HG03045 (cell line): ENCODE data around the gene RD3L.
"Not testable (repeated sequence)": the region's sequence is repeated elsewhere in the genome, so short reads cannot be mapped to it uniquely, and the experiment has no call there.

ENCODE experiments used
- ATAC-seq: cut with Tn5 transposase; IDR thresholded peaks from one replicate; pipeline ENCODE4 v1.9.1; 2021; ENCODE audit warnings: mild to moderate bottlenecking, moderate library complexity; ENCODE audit not compliant: unreplicated experiment

The RD3L gene

DNA sequence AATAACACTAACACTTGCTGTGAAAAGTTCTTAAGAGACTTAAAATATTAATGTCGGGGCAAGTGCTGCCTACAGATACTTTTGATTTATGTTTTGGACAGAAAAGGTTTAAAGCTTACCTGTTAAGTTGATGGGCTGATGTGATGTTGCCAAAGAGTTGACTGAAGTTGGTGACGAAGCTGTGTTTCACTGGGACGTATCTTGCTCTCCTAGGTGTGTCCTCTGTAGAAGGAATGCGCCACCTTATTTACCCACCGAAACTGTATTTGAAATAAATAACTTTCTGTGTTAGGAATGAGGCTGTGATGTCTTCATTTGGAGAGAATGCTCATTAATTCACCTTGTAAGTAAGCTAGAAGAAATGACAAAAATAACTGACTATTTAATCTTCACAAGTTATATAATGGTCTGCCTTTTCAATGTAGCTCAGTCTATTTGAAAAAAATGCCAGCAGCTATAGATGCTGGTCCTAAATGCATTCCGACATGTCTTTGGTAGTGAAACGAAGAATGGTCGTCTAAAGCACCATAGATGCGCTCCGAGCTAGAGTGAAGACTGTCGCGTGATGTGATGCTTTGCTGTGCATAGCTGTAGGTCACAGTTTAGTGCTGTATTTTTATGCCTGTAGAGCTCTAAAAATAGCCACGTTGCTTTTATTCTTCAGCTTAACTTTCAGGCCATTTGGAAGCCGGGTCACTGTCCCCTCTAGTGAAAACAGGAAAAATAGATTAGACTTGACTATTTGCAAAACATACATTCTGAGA is at the start of gene RD3L:
Gene RD3L, minus strand, starts transcription at position 557 of the 764 bp plus-strand sequence. CDS start 834 bp downstream, outside the sequence.
- ATAC-seq: no peak

DNA sequence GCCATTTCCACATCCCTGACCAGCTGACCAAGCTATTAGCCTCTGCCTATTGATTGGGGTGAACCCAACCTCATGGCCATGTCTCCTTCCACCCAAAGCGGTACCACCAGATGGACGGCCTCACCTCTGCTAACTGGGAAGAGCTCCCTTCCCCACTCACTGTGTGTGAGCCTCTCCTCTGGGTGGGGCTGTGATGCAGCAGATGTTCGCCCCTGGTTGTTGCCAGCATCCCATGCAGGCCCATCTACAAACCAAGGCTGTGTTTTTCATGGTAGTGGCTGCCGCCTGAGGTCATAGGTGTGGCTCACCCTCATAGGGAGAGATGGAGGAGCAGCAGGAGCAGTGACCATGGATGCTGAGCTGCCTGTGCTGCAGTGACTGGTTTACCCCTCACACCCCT is 47.6 kb upstream of the RD3L start:
- no peak for ATAC-seq

DNA sequence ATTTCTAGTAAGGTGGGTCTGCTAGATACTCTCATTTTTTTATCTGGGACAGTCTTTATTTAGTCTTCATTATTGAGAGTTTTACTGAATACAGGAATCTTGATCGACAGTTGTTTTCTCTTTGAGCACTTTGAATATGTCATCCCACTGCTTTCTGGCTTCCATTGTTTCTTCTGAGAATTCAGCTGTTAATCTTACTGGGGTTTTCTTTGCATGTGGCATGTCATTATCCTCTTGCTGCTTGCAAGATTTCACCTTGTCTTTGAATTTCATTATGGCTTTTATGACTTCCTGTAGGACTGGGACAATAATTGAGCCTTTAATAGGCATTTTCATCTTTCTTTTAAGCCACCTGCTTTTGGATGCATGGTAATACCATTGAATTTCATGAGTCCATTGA is 46.7 kb upstream of the RD3L start:
- ATAC-seq: no peak

DNA sequence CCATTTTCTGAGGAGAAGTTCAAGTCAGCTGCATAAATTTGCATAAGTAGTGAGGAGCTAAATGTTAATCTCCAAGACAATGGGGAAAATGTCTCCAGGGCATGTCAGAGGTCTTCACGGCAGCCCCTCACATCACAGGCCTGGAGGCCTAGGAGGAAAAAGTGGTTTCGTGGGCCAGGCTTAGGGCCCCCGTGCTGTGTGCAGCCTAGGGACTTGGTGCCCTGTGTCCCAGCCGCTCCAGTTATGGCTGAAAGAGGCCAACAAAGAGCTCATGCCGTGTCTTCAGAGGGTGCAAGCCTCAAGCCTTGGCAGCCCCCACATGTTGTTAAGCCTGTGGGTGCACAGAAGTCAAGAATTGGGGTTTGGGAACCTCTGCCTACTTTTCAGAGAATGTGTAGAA is 41.9 kb upstream of the RD3L start:
- no peak for ATAC-seq

DNA sequence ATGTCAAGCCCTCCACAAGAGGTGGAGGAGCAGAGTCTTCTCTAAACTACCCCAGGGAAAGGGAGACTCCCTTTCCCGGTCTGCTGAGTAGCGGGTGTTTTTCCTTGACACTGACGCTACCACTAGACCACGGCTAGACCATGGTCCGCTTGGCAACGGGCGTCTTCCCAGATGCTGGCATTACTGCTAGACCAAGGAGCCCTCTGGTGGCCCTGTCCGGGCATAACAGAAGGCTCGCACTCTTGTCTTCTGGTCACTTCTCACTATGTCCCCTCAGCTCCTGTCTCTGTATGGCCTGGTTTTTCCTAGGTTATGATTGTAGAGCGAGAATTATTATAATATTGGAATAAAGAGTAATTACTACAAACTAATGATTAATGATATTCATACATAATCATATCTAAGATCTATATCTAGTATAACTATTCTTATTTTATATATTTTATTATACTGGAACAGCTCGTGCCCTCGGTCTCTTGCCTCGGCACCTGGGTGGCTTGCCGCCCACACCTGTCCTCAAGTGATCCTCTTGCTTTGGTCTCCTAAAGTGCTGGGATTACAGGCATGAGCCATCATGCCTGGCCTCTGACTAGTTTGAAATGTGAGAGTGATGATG is 38.4 kb upstream of the RD3L start:
- not testable (repeated sequence) for ATAC-seq

DNA sequence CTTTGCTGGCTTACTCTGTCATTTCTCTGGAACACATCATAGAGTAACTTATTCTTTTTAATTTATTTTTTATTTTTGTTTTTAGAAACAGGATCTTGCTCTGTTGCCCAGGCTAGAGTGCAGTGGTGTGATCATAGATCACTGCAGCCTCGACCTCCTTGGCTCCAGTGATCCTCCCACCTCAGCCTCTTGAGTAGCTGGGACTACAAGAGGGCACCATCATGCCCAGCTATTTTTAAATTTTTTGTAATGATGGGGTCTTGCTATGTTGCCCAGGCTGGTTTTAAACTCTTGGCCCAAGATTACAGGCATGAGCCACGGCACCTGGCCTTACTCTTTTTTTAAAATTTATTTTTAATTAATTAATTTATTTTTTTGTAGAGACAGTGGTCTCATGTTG is 32.2 kb upstream of the RD3L start:
- ATAC-seq: no peak

DNA sequence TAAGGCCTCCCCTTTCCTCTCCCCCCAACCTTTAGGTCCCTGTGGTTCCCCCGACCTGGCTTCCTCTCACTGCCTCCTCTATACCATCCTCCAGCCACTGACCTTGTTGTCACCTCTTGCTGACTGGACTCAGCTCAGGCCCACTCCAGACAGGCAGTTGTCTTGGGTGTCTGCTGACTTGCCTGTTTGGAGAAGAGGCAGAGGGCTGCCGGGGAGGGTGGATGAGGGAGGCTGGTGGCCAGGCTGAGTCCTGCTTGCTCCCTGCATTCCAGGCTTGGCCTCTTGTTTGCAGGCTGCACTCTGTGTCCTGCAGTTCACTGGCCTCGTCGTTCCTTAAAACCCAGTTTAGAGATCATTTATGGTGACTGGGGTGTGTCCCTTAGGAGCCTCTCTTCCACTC is 31.0 kb upstream of the RD3L start:
- ATAC-seq: no peak

DNA sequence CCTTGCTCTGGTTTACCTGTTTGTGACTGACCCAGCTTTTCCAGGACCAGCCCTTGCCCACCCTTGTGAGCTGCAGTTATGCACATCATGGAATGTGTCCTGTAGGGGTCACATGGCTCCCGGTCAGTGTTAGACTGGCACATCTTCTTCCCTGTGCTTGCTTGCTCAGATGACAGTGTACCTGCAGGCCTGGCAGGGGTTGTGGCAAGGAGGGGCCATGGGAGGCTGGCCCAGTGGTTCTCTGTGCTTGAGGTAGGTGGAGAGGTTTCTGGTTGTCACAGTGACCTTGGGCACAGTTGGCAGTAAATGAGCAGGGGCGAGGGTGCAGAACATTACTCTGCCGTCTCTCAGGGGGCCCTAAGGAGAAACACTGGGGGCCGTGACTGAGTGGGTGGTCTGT is 27.6 kb upstream of the RD3L start:
- no peak for ATAC-seq

DNA sequence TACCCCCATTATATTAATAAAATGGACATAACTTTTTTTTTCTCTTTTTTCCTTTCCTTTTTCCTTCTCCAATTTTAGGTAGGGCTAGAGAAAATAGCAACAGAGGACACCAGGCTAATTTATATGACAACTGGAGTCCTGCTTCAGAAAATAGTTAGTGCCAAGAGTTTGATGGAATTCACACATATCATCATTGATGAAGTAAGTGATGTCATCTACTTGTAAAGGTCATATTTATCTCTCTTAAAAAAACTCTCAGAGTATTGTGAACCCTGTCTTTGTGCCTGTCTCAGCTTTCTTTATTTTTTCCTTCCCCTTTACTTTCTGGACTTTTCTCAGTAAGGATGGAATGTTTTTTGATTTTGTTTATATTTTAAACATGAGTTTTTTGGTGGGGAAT is 24.3 kb upstream of the RD3L start:
- no peak for ATAC-seq

DNA sequence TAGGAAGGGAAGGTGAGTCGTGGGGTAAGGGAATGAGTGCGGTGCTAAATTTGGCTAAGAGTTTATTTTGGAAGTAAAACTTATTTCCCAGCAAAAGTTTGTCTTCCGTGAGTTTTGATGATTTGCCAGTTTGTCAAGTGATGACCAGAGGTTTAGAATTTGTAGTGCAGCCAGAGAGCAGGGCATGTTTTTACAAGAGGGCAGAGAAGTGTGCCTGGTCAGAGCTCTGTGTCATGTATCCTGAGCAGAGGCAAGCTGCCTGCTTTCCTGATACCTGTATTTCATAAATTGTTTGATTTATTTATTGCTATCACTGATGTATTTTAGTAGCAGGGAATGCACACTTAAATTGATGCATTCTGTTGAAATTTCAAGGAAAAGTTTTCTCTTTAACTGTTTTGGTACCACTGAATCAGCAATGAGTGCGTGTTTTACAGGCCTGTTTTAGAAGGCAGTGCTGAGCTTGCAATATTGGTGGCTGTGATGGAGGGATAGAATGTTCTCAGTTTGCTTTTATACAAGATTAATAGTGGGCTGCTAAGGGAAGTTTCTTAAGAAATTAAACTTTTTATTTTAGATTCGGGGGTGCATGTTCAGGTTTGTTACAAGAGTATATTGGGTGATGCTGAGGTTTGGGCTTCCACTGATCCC is 19.7 kb upstream of the RD3L start:
- no peak for ATAC-seq

DNA sequence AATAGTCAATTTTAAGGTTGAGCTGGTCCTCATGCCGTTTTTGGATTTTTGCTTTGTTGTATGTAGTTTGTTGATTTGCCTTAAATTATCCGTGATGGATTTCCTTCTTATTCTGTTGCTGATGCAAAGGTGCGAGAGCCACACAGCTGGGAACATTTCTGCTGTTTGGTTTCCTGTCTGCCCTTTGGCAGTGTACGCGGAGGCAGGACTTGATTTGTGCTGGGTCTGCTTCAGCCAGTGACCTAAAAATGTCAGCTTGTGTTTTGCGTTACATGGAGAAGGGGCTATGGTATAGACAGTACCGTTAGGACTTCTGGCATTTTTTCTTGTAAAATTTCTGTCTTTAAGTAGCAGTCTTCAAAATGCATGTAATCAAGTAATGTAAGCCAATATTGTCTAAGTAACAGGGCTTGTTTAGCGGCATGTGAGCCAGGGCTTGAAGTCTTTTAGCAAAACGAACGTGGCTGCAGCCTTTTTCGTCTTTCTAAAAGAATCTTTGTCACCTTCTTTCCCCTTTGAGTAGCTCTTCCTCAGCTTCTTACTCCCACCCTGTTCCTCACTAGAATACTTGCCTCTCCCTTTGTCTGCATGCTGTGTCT is 18.2 kb upstream of the RD3L start:
- ATAC-seq: no peak

DNA sequence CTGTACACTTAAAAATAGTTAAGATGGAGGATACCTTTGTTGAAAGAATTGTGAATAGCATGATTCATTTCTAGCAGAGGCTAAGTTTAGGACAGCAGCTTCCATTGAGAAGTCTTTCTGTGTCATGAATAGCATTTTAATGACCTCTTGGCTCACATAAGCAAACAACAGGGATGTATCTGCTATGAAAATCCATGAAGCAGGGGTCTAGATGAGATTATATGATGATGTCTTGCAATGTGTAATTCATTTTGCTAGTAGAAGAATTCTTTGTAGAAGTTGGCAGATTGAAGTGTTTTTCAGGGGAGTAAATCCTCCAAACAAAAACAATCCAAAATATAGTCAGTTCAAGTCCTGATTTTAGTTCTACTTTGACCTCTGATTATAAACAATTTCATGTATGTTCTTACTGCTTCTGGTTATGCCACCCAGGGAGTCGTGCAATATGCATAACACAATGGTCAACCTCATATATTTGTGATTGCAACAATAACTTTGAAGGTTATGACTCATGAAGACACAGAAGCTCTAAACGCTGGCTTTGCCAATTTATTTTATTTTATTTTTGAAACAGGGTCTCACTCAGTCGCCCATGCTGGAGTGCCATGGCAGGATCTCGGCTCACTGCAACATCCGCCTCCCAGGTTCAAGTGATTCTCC is 6.9 kb upstream of the RD3L start:
- ATAC-seq: no peak

DNA sequence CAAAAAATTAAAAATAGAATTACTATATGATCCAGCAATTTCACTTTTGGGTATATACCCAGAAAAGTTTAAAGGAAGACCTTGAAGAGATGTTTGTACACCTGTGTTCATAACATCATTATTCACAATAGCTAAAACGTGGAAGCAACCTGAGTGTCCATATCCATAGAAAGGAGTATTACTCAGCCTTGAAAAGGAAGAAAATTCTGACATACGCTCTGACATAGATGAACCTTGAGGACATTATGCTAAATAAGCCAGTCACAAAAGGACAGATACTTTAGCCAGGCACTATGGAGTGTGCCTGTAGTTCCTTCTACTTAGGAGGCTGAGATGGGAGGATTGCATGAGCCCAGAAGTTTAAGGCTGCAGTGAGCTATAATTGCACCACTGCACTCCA is 6.1 kb upstream of the RD3L start:
- ATAC-seq: no peak

DNA sequence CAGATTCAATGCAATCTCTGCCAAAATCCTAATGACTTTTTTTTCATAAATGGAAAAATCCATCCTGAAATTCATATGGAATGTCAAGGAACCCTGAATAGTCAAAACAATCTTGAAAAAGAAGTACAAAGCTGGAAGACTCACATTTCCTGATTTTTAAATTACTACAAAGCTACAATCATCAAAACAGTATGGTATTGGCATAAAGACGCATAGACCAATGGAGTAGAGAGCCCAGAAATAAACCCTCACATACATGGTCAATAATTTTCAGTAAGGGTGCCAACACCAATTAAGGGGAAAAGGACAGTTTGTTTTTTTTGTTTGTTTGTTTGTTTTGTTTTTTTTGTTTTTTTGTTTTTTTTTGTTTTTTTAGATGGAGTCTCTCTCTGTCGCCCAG is 4.6 kb upstream of the RD3L start:
- ATAC-seq: no peak

DNA sequence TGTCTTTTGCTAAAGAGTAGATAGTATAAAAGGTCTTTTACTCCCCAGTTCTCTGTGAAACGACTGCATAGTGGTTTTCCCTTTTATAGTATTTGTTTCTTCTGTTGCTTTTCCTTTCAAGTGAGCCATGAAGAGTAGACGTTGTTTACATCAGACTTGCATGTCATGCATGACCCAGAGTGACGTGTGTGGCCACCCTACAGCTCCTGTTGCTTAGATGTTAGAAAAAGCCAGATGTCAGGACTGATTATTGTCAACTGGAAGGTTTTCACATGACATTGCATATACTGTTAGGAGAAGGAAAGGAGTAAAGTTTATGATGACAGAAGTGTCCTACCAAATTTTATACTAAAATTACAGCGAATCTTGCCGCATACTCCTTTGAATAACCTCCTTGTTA is 1.3 kb upstream of the RD3L start:
- ATAC-seq: no peak

DNA sequence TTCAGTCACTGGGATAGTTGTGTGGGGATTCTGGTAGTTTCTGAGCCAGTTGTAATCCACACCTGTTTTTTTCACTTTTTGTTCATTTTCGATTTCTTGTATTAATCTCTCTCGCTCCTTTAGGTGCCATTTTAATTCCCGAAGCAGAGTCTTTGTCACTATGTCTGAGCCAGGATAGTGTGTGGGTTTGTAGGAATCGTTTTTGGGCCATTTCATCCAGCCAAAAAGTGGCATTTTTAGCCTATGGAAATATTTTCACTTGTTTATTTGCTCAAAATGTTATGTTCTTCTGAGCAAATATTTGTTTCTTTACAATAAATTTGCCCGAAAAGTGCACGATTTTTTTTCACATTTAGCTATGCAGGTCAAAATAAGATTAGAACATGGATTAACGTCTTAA is 867 bp downstream of the RD3L start:
- ATAC-seq: no peak

DNA sequence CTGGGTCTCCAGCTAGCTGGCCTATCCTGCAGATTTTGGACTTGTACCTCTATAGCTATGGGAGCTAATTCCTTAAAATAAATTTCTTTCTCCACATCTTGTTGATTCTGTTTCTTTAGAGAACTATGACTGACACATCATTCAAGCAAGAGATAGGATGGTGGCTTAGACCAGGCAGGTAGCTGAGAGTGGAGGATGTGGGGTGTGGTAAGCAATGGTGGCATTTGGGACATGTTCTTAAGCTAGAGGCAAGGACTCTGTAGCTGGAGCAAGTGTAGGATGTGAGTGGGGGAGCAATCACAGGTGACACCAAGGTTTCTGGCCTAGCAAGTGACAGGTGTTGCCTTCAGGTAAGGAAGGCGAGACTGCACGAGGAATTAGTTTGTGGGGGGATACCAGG is 7.2 kb downstream of the RD3L start:
- ATAC-seq: no peak

DNA sequence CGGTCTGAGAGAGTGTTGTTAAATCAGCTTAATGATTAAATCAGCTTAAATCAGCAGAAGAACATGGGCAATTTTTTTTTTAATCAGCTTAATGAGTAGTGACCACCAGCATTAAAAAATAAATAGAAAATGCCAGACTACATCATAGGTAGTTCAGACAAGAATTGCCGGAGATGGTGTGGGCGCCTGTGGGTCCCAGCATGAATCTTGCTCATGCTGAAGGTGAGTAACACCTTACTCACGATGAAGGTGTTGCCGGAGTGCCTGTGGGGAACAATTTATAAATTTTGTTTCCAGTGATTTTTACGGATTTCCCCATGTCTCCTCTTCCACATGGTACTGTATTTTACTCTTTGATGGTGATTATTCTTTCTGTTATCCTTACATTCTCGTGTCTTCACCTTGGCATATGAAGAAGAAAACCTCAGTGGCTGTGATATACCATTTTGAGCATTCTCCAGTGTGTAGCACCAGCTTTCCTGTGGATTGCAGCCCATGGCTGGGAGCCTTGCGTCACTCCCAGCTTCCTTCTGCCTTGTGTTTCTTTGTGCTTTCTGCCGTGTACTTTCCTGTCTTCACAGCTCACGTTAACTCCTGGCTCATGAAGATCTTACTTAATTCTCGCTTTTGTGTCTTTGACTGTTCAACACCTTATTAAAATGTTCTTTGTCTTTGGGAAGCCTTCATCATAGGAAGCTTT is 9.4 kb downstream of the RD3L start:
- ATAC-seq: no peak

DNA sequence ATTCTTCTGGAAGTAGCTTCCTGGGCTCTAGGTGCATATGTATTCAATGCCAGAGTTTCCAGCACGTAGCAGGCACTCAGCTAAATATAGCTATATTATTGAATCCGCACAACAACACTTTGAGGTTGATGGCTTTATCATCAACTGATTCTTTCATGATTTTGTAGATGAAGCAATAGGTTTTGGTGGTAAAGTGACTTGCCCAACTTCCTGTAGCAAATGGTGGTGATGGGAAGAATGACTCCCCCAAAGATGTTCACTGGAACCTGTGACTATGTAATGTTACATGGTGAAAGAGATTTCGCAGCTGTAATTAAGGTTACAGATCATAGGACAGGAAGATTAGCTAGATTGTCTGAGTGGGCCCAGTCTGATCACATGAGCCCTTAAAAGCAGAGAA is 10.9 kb downstream of the RD3L start:
- ATAC-seq: no peak

DNA sequence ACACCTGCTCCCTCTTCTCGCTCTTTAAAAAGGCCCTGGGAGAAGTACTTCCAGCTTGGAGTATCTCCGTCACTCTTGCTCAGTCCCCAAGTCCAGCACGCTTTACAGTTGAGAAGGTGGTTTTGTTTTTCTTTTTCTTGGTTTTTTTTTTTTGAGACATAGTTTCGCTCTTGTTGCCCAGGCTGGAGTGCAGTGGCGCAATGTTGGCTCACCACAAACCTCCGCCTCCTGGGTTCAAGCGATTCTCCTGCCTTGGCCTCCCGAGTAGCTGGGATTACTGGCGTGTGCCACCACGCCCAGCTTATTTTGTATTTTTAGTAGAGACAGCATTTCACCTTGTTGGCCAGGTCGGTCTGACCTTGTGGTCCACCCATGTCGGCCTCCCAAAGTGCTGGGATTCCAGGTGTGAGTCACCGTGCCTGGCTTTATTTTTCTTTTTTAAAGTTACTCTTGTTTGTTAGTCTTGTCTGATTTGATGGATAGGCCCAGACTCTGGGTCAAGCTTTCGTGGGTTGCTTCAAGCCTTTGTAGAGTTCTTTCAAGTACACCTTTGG is 12.2 kb downstream of the RD3L start:
- no peak for ATAC-seq
